GM18951 (cell line): Measurements from ENCODE around the gene SNX17.

Experiments used
- POLR2A ChIP-seq: IDR thresholded peaks from 4 replicates; pipeline ENCODE4 v1.6.1; 2011; ENCODE audit warnings: mild to moderate bottlenecking; ENCODE audit not compliant: insufficient read length, insufficient read depth; ENCODE audit errors: extremely low read depth
- in situ Hi-C: fragments of 300-500 bp; cut with MboI; formaldehyde crosslinking; loops from one replicate; pipeline ENCODE4 v1.12.0; 2022; ENCODE audit warnings: low sequenced_read_pairs, mixed read lengths, inconsistent platforms; ENCODE audit not compliant: unreplicated experiment

SNX17 gene

DNA sequence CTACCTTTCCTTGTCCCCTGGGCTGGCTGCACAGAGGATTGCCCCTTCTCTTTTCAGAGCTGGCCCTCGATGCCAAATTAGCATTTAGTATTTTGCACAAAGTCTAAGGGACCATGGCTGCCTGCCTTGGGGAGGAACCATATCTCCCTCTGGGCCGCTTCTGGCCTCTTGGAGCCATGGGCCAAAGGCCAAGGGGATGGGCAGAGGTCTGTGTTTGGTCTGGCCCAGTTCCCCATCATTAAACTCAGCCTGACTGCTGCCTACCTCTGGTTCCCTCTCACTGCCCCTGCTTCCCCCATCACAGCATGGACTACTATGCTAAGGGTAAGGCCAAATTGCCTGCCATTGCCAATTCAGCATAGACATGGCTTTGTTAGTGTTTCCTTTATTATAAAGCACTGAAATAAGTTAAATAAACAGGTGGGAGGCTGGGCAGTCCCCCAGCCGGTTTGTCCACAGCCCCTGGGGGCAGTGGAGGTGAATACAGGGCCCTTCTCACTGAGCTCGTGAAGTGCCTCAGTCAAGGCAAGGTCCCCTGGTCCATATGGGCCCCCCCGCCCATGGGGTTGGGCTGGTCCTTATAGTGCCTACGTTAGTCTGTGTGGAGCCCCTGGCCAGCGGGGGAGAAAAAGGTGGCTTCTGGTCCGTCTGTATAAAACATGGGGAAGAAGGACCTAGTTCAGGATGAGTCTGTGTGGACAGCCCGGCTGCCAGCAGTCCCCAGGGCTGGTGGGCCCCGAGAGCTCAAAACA lies 6.6 kb downstream of the SNX17 start:
- in situ Hi-C loops: no loop called here
- peak; percentile 0 for TF ChIP-seq POLR2A

DNA sequence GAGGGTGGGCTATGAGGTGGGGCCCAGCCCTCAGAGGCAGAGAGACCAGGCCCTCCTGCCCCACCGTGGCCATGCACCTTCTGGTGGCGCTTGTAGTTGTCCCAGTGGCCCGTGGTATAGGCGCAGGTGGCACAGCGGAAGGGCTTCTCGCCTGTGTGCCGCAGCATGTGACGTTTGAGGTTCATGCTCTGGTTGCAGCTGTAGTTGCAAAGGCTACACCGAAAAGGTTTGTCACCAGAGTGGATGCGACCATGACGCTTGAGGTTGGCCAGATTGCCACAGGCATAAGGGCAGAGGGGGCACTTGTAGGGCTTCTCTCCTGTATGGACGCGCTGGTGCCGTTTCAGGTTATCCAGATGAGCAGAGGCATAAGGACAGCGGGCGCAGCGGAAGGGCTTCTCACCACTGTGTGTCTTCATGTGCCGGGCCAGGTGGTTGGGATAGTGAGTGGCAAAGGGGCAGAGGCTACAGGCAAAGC lies 7.2 kb downstream of the SNX17 start:
- TF ChIP-seq POLR2A: peak; percentile 7
- in situ Hi-C loops: no loop called here

GRCh38 chr2:27378096-27378808 lies 7.8 kb downstream of the SNX17 start:
- in situ Hi-C loops: no loop called here
- peak; percentile 18 for TF ChIP-seq POLR2A

DNA sequence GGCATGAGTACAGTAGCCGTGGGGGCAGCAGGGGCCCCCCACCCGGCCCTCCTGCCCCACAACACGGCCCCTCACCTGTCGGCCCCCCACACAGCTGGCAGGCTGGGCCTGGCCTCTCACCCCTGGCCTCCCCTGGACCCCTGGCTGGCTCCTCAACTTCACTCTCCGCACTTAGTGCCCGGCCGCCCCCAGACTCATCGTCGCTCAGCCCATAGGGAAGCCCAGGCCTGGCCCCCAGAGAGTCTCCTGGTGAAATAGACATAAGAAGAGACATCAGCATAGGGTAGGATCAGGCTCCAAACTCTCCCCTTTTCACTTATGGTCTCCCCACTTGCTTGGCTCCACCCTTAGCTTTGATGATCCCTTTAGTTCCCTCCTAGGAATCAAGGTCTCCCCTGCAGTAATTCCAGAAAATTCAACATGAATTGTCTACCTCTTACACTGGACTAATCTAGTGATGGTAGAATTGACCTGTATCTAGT lies 8.4 kb downstream of the SNX17 start:
- no peak for TF ChIP-seq POLR2A
- in situ Hi-C loops: no loop called here

GRCh38 chr2:27379383-27379835 lies 9.0 kb downstream of the SNX17 start:
- TF ChIP-seq POLR2A: no peak
- in situ Hi-C loops: no loop called here

GRCh38 chr2:27379836-27380625 lies 9.6 kb downstream of the SNX17 start:
- in situ Hi-C loops: no loop called here

DNA sequence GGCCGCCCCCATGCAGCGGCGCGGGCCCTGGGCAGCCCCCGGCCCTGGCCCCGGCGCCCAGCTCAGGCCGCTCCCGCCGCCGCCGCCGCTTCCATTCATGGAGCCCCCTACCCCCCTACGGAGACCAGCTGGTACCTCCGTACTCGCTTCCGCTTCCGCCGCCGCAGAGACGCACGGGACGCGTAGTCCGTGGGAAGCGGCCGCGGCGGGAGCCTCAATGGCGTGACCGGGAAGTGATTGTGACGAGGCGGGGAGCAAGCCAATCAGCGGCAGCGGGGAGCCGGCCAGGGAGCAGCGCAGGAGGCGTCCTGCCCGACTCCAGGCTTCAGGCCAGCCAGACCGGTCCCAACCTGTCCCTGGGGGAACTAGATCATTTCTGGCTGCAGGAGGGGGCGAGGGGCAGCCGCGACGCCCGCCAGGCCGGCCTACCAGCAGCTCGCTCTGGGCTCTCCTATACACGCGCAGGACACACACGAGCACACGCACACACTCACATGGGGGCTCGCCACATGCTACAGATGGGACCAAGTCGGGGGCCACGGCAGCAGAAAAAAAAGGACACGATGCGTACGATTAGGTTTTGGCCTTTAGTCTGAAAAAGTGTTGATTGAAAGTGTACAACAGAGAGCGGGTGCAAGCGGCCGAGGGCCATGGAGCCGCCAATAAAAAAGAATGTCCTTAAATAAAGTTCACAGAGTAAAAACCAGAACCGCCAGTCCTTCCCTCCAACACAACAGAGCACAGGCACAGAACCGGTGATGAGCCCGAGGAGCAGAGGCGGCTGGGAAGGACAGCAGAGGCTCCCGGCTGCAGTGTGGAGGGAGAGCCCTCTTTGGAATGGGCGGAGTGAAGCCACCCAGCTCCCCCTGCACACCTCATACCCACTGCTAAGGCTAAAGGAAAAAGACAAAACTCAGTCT lies 10.5 kb downstream of the SNX17 start, which contains the start of gene ZNF513:
Gene ZNF513 (minus strand): TSS at position 109 of the 920 bp plus-strand sequence. CDS start 208 bp downstream, outside the sequence.
- peak; percentile 66 for TF ChIP-seq POLR2A
- in situ Hi-C loops: no loop called here

More at GRCh38 chr2:27379836-27380625, 9.6 kb downstream of the SNX17 start:
- TF ChIP-seq POLR2A: no peak

- TF ChIP-seq POLR2A: no peak
These were observed 11.3 kb downstream of the SNX17 start for GRCh38 chr2:27381577-27382181.

DNA sequence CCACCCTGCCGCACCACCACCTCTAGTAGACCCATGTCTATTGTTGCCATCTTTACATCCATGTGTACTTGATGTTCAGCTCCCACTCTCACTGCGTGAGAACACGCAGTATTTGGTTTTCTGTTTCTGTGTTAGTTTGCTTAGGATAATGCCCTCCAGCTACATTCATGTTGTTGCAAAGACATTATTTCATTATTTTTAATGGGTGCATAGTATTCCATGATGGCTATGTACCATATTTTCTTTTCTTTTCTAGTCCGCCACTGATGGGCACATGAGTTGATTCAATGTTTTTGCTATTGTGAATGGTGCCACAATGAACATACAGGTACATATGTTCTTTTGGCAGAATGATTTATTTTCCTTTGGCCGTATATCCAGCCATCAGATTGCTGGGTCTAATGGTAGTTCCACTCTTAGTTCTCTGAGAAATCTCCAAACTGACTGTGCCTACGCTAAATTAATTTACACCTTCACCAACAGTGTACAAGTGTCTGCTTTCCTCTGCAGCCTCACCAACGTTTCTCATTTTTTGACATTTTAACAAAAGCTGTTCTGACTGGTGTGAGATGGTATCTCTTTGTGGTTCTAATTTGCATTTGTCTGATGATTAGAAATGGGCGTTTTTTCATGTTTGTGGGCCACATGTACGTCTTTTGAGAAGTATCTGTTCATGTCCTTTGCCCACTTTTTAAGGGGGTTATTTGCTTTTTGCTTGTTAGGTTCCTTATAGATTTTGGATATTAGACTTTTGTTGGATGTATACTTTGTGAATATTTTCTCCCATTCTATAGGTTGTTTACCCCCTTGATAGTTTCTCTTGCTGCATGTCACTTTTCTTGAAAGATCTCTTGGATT lies 20.6 kb downstream of the SNX17 start:
- in situ Hi-C loops: no loop called here
- TF ChIP-seq POLR2A: no peak

More at GRCh38 chr2:27381577-27382181, 11.3 kb downstream of the SNX17 start:
- in situ Hi-C loops: no loop called here

GRCh38 chr2:27393225-27393624 lies 22.8 kb downstream of the SNX17 start:
- TF ChIP-seq POLR2A: no peak
- in situ Hi-C loops: no loop called here

- in situ Hi-C loops: no loop called here
- TF ChIP-seq POLR2A: no peak
These were observed 28.5 kb downstream of the SNX17 start for GRCh38 chr2:27398962-27399361.
